Osteocyte (in vitro differentiated cells): ENCODE data around the gene EPN1. TPM values are rescaled to one million over a fixed set of nuclear protein-coding genes. Genes with fewer than 3 reads are reported as not detected.
A peak's percentile ranks its signal among the peaks of the same experiment; 100 is the strongest.

Experiments
- DNase-seq: peaks from one replicate; pipeline ENCODE4 v3.0.0; 2021; ENCODE audit warnings: mixed read lengths; ENCODE audit not compliant: unreplicated experiment; ENCODE audit errors: extremely low spot score
- H3K27ac Mint-ChIP-seq: one replicate; pipeline ENCODE4 v1.8.0; 2021; ENCODE audit warnings: mild to moderate bottlenecking, mixed read lengths; ENCODE audit not compliant: unreplicated experiment
- H3K27me3 Mint-ChIP-seq: one replicate; pipeline ENCODE4 v1.8.0; 2021; ENCODE audit warnings: mixed read lengths; ENCODE audit not compliant: unreplicated experiment
- H3K36me3 Mint-ChIP-seq: one replicate; pipeline ENCODE4 v1.8.0; 2021; ENCODE audit warnings: mixed read lengths; ENCODE audit not compliant: unreplicated experiment
- H3K4me1 Mint-ChIP-seq: one replicate; pipeline ENCODE4 v1.8.0; 2021; ENCODE audit warnings: mixed read lengths; ENCODE audit not compliant: unreplicated experiment
- H3K4me3 Mint-ChIP-seq: one replicate; pipeline ENCODE4 v1.8.0; 2021; ENCODE audit warnings: mild to moderate bottlenecking, moderate library complexity, mixed read lengths; ENCODE audit not compliant: unreplicated experiment
- H3K9me3 Mint-ChIP-seq: one replicate; pipeline ENCODE4 v1.8.0; 2021; ENCODE audit warnings: mixed read lengths; ENCODE audit not compliant: unreplicated experiment
- CTCF ChIP-seq: fragments of 200-600 bp; sonication (generic); IDR thresholded peaks from 2 replicates; pipeline ENCODE4 v1.5.0; 2021; ENCODE audit warnings: antibody characterized with exemption, mild to moderate bottlenecking, moderate library complexity
- total RNA-seq: library from RNA; stranded (reverse); gene quantifications from 2 replicates; pipeline ENCODE4 v1.2.1, GENCODE V29; 2021

Gene EPN1
- total RNA-seq, 1 donor from 2014 or later = 142 TPM

GRCh38 chr19:55647732-55648584 is 27.1 kb upstream of the EPN1 start, which contains the start of gene CCDC106:
TSS of gene CCDC106 (plus strand) at chr19:55648212. CDS start at chr19:55649047, 835 bp downstream.
- H3K4me1 Mint-ChIP-seq = peaks cover 48% of the 10 kb centered on the region
- H3K36me3 Mint-ChIP-seq = peaks cover 14% of the 10 kb centered on the region
- H3K9me3 Mint-ChIP-seq = no peaks in the 10 kb centered on the region
- H3K27me3 Mint-ChIP-seq = no peaks in the 10 kb centered on the region
- peak within 1 kb of the TSS; percentile 87 for H3K4me3 Mint-ChIP-seq
- TF ChIP-seq CTCF = no peak
- peak within 1 kb of the TSS; percentile 80 for H3K27ac Mint-ChIP-seq
- no peak for DNase-seq

DNA sequence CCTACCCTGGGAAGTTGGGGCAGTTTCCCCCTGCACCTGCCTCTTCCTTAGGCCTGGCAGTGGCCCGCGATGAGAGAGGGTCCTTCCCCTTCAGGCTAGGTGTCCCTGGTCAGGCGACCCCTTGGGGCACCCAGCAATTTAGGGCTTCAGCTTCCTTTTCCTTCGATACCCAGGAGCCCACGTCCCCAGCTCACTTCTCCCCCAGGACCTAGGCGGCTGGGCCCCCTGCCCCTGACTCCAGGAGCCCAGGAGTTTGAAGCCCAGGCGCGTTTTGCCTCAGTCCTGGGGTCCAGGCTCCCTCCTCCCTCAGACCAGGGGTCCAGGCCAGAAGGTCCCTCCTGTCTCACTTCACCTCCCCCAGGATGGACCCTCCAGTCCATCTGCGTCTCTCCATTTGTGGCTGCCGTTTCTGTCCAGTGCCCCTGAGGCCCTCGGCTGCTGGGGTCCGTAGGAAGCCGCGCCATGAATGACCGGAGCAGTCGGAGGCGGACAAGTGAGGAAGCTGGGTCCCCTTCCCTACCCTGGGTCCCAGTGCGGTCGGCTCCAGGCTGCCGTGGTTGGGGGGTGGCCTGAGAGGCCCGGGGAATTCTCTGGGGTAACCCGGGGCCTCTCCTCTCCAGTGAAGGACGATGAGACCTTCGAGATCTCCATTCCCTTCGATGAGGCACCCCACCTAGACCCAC is 26.3 kb upstream of the EPN1 start:
- Mint-ChIP-seq H3K9me3 (no peaks in the 10 kb centered on the region), H3K27me3 (no peaks in the 10 kb centered on the region), H3K36me3 (peaks cover 14% of the 10 kb centered on the region), H3K27ac (peak overlapping the region; percentile 66), H3K4me1 (peaks cover 44% of the 10 kb centered on the region), H3K4me3 (peak overlapping the region; percentile 79)
- no peak for DNase-seq
- TF ChIP-seq CTCF = no peak

- Mint-ChIP-seq H3K27ac (peak overlapping the region; percentile 66), H3K9me3 (no peaks in the 10 kb centered on the region), H3K36me3 (peaks cover 14% of the 10 kb centered on the region), H3K4me1 (peaks cover 38% of the 10 kb centered on the region), H3K27me3 (no peaks in the 10 kb centered on the region), H3K4me3 (peak overlapping the region; percentile 79)
- TF ChIP-seq CTCF = no peak
- DNase-seq = no peak
Measured at GRCh38 chr19:55649268-55650125, 25.5 kb upstream of the EPN1 start.

DNA sequence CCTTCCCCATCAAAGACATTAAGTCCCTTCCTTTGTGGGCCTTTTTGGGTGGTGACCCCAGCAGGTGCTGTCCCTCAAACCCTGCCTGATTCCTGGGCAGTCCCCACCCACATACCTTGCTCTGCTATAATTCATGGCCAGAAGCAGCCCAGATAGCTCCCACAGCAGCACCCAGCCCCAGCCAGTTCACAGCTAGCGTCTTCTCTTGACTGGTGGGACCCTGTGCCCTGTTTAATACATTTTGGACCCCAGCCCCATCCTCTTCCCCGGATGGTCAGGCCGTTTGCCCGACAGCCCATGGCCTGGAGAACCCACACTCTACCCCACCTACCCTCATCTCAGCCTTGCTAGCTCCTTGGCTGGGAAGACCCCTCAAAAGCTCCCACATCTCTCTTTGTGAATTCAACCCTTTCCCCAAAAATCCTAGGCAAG is 24.9 kb upstream of the EPN1 start:
- Mint-ChIP-seq H3K27me3 (no peaks in the 10 kb centered on the region), H3K4me3 (peak overlapping the region; percentile 50), H3K27ac (peak overlapping the region; percentile 66), H3K36me3 (peaks cover 13% of the 10 kb centered on the region), H3K4me1 (peaks cover 37% of the 10 kb centered on the region), H3K9me3 (no peaks in the 10 kb centered on the region)
- TF ChIP-seq CTCF = no peak
- no peak for DNase-seq
